K562 treated with DMSO at 1 percent for 4 hours (cell line): ENCODE data around the gene WNT5B. TPM values are rescaled to one million over a fixed set of nuclear protein-coding genes. Genes with fewer than 3 reads are reported as not detected.

Experiments used
- total RNA-seq: library from RNA; unstranded; fragments of 300-600 nt; gene quantifications from 2 replicates; pipeline ENCODE4 v1.2.3, GENCODE V29; 2022; ENCODE audit not compliant: insufficient read depth

Gene WNT5B
- 3.3 and 4.2 TPM in 2 replicates for total RNA-seq

DNA sequence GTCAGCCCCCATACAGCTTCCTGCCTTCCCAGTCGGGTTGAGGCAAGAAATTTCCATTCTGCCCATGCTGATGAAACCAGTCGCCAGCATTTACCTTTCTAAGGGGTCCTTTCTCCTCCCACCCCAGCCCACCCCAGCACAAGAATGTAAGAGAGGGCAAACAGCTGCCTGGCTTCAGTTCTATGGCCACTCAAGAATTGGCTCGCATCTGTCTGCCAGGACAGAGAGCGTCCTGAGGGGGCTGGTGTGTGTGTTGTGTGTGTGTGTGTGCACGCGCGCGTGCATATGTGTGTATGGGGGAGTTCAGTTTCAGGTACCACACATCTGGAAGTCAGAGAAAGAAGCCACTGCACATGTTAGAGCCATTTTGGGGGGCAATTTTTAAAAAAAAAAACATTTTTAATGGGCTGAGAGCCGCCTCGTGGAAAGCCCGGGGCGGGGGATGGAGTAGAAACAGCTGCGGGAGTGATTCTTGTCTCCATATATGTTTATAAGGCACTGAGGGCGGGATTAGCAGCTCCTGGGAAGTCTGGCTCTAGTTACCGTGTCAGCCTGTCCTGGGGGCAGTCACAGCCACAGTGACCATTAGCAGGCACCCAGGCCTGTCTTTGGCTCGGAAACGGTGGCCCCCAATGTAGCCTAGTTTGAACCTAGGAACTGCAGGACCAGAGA, at the start of gene WNT5B:
Gene WNT5B (plus strand): TSS at position 566 of the 672 bp plus-strand sequence. CDS start 2,124 bp downstream, outside the sequence.

DNA sequence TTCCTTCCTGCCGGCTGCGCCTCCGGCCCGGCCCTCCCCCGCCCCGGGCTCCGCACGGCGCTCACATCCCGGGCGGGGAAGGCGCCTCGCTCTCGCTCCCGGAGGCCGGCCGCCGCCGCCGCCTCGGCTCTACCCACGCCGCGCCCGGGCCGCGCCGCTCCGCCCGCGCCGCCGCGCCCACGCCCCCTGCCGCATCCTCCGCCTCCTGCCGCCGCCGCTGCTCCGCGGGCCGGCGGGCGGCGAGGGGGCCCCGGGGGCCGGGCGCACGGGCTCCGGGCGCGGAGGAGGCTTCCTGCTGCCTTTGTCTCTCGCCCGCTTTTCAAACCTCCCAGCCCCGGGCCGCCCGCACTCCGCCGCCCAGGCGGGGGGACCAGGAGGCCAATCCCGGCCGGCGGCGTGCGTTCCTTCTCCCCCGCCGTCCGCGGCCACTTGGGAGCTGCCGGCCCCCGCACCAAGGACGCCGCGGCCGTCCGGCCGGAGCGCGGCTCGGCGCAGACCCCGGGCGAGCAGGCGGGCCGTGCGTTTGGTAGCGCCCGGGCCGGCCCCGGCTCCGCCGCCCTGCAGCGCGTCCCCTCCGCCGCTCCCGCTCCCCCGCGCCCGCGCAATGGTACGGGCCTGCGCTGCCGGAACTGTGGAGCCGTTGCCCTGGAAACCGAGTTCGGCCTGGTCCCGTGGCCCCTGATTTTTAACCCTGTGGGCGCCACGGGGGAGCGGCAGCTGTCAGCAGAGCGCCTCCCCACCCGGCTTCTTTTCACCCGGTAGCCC, 34.6 kb upstream of the WNT5B start, which contains the start of gene FBXL14:
Gene FBXL14 (minus strand): TSS at position 321 of the 765 bp plus-strand sequence. CDS start 515 bp downstream, outside the sequence.

DNA sequence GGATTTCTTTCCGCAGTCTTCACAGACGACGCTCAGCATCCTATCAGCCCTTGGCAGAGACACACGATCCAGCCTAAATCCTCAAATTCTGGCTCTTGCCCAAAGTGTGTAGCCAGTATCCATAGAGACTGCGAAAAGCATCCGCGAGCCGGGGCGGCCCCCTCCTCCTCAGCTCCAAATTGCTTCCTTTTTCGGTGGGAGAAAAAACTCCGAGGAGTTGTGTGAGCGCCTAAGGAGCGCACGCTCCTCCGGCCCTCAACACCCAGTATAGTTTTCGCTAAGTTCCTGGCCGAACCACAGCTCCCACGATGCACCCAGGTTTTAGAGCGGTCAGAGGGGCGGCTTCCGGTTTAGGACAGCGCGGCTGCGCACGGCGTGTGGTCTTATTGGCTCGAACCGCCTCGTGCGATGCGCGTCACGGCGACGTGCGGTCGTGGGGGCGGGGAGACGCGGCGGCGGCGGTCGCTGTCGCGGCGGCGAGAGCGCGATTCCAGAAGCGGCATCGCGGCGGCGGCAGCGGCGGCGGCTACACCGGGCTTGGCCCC, 61.6 kb downstream of the WNT5B start, which contains the start of gene ADIPOR2:
Gene ADIPOR2 (plus strand): TSS at position 493 of the 545 bp plus-strand sequence. CDS start 63,274 bp downstream, outside the sequence.

Other genes with a start within 250 kb of the WNT5B start
- 10.8 and 12.3 TPM in 2 replicates for gene FBXL14, start 34.6 kb upstream of the WNT5B start, total RNA-seq
- gene ADIPOR2, start 61.8 kb downstream of the WNT5B start, total RNA-seq: 42.8 and 51.4 TPM in 2 replicates
- not detected in 2 replicates for gene LRTM2, start 191.3 kb downstream of the WNT5B start, total RNA-seq